ENCODE measurements around the gene PHF23. TPM values are rescaled to one million over a fixed set of nuclear protein-coding genes. Genes with fewer than 3 reads are reported as not detected.
"Not testable (repeated sequence)": the region's sequence is repeated elsewhere in the genome, so short reads cannot be mapped to it uniquely, and the experiment has no call there.

The PHF23 gene
- total RNA-seq, 1 donor from 2014 or later, result 34.6 TPM

DNA sequence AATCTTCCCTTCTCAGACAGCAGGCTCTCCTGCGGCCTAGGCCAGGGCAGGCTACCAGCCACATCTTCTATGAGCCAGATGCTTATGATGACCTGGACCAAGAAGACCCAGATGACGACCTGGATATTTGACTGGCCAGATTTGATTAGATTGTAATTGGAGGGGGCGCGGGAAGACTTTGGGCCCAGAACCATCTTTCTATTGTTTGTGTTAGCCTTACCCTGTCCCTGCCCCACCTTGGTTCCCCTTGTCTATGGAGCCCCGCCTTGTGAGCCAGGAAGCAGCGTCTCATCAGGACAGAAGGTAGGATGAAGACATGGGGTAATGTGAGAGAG lies 20.3 kb upstream of the PHF23 start:
- DNase-seq (ENCODE audit: low spot score in 2 of 2), result no peak
- no peak for FAIRE-seq

DNA sequence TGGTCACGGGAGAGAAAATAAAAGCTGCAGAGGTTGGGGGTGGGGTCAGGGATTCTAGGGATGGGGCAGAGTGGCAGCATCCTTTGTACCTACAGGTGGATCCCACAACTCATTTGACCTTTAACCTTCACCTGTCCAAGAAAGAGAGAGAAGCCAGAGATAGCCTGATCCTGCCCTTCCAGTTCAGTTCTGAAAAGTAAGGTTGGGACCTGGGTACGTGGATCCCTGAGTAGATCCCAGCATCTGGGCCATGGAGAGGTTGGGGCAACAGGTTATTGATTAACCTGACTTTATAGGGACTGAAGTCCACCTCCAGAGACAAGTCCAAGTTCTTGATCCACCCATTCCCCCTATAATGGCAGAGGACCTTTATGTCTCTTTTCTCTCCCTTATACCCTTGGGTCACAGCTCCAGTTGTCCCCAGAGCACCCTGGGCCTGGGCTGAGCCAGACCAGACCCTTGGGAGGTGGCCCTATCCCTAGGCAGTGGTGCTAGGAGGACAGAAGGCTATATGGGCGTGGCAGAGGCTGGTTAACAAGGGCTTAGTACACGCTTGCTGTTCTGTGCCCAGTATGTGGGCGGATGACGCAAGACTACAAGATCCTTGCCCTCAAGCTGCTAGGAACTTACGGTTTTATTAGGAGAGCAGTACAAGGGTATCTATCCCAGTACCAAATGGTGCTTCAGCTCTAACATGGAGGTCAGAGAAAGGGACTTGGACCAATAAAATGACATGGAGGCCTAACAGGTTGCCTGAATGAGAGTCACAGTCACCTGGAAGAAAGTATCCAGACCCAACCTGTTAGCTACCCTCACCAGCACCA lies 19.7 kb upstream of the PHF23 start:
- FAIRE-seq, result no peak

DNA sequence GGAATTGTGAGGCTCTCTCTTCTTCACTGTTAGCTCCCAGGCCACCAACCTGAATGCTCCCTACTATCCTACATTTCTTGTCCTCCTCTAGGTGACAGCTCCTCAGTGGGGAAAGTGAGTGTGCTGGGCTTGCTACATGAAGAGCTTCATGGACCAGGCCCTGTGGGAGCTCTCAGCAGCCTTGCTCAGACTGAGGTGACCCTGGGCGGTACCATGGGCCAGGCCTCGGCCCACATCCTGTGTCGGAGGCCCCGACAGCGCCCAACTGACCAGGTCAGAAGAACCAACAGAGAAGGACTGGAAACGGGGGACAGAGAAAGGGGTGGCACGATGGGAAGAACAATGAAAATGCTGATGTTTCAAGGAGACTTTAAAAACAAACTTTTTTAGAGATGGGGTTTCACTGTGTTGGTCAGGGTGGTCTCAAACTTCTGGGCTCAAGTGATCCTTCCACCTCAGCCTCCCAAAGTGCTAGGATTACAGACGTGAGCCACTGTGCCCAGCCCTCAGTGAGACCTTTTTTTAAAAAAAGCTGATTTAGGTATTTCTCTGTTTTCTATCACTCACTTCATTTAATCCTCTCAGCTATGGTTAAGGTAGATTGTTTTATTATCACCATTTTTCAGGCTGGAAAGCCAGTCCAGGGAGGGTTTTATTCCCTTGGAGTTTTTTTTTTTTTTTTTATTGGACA lies 17.7 kb upstream of the PHF23 start:
- no peak for FAIRE-seq

More for the DNA sequence above, 19.7 kb upstream of the PHF23 start:
- no peak for DNase-seq (ENCODE audit: low spot score in 2 of 2)

GRCh38 chr17:7254511-7254910 lies 15.3 kb upstream of the PHF23 start:
- peak in 1 of 2 donors; percentile 6 for DNase-seq (ENCODE audit: low spot score in 2 of 2)
- no peak for FAIRE-seq

More for the DNA sequence above, 17.7 kb upstream of the PHF23 start:
- DNase-seq (ENCODE audit: low spot score in 2 of 2), result no peak

DNA sequence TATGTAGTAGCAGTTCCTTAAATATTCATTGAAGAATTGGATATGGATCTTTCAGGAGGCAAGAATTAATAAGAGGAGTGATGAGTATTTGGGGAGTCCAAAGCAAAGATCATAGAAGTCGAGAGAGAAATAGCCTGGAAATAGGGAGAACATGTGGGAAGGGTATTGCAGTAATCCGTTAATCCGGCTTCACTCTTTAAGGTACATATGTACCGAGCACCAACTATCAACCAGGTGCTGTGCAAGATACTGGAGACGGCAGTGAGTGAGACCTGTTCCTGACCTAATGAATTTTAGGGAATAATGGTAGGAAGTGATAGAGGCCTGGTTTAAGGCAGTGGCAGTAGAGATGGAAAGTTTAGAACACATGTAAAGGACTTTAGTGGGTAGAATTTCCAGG lies 13.8 kb upstream of the PHF23 start:
- DNase-seq (ENCODE audit: low spot score in 2 of 2) (no peak), FAIRE-seq (no peak)

DNA sequence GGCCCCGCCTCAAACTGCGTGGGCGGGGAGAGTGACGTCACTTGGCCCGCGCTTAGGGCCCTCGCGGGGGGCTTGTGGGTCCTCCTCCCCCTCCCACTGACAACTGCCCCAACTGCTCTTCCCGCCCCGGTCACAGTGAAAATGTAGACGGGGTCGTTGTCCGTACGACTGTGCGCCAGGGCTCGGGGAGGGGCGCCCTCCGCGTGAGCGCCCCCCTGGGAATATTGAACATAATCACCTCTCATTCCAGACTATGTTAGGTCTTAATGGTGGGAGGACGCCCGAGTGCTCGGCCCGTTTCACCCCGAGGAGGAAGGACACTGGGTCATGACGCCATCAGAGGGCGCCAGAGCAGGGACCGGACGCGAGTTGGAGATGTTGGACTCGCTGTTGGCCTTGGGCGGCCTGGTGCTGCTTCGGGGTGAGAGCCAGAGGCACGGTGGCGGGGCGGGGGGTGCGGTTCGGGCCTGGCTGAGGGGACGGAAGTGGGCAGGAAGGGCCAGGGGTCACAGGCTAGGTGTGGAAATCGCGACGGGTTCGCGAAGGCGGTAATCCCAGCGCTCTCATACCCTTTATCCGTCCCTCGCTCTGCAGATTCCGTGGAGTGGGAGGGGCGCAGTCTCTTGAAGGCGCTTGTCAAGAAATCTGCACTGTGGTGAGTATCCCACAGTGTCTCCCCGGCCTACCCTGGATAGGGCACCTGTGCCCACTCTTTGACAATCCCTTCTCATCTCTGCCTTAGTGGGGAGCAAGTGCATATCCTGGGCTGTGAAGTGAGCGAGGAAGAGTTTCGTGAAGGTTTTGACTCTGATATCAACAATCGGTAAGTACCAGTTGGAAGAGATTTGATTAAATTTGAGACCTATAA lies 13.2 kb upstream of the PHF23 start, which contains the start of gene ELP5:
TSS of gene ELP5 (plus strand) at position 40 of the 868 bp plus-strand sequence. CDS start at position 376, 336 bp downstream.
- no peak for FAIRE-seq

GRCh38 chr17:7251661-7252175 lies 12.5 kb upstream of the PHF23 start, which contains the start of gene CTDNEP1:
CTDNEP1 (minus strand) TSS chr17:7251734; CDS start chr17:7251296, 438 bp downstream.
- peak; percentile 97 to 98 for DNase-seq (ENCODE audit: low spot score in 2 of 2)
- peak; percentile 47 for FAIRE-seq

More for the DNA sequence above, 13.2 kb upstream of the PHF23 start, which contains the start of gene ELP5:
- peak; percentile 82 to 90 for DNase-seq (ENCODE audit: low spot score in 2 of 2)

DNA sequence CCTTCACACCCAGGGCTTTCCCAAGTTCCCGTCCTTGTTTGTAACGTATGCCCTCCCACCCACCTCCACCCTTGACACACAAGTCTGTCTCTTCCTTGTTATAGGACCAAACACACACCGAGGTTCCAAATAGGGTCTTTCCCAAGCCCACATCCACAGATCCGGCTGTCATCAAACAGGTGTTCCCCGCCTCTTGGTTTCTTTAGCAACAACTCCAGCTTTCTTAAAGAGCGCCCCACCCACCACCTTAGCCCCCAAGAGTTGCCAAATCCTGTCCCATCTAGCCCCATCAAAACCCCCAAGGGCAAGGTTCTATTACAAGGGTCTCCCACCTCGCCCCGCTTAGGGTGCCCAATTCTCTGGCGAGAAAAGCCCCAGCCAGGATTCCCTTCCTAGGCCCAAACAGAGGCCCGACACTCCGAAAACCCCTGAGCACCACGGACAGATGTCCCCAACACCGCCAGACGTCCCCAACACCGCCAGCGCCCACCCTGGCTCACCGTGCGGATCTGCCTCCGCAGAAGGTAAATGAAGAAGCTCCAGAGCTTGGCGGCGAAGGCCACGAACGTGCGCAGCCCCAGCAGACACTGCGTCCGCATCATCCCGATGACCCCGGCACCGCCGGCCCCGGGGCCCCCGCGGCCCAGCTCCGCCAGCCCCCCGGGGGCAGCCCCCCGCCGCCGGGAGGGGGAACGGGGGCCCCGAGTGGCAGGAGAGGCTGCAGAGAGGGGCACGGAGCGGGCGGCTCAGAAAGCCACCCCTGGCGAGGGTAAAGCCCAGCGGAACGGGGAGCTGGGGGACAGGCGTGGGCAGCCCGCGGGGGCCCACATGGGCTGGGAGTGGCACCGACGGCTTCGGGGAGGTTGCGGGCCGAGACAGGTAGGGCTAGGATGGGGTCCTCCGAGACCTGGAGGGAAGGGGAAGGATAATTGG lies 11.7 kb upstream of the PHF23 start:
- DNase-seq (ENCODE audit: low spot score in 2 of 2) (no peak), FAIRE-seq (no peak)

DNA sequence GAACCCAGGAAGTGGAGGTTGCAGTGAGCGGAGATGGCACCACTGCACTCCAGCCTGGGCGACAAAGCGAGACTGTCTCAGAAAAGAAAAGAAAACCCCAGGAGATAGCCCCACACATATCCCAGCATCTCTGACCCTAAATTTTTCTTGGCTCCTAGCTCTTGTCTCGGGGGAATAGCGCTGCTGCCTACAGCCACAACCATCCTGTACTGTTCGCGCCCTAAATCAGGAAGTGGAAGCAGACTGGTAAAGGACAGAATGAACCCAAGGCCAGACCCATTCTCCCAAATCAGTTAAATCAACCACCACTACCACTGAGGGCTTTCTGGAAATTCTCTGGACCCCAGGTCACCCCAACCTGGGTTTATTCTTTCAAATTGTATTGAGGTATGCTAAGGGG lies 10.6 kb upstream of the PHF23 start:
- FAIRE-seq (no peak), DNase-seq (ENCODE audit: low spot score in 2 of 2) (no peak)

GRCh38 chr17:7249214-7249613 lies 10.0 kb upstream of the PHF23 start:
- DNase-seq (ENCODE audit: low spot score in 2 of 2) (no peak), FAIRE-seq (no peak)

DNA sequence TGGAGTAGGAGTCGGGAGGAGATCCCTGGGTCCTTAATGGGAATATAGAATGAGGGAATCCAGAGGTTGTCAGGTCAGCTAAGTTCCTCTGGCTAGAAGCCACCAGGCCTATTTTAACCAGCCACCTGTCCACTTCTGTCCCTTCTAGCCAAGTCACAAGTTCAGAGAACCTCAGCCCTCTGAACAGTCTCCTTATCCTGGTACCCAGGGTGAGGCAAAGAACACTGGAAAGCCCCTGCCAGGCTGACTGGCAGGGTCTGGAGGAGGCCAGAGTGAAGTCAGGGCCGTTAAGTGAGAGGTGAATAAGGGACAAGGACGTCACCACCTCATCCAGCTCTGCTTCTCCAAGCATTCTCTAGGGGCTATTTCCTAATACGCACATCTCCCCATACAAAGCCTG lies 9.5 kb upstream of the PHF23 start:
- DNase-seq (ENCODE audit: low spot score in 2 of 2), result no peak
- FAIRE-seq, result no peak

- DNase-seq (ENCODE audit: low spot score in 2 of 2), result no peak
- no peak for FAIRE-seq
Measured at GRCh38 chr17:7246779-7247178, 7.5 kb upstream of the PHF23 start.

- FAIRE-seq; DNase-seq (ENCODE audit: low spot score in 2 of 2): not testable (repeated sequence)
Measured at GRCh38 chr17:7243838-7244237, 4.6 kb upstream of the PHF23 start.

DNA sequence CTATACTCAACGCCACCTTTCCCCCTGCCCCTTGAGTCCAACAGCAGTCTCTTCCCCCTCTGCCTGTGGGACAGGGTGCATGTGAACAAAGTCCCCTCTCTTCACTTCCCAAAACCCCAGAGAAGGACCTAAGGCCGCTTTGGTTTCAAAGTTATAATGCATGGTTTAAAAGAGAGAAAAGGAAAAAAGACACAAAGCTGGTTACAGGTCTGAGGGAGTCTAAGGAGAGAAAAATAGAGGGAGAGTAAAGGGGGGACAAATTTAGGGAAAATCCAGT lies 4.1 kb upstream of the PHF23 start:
- DNase-seq (ENCODE audit: low spot score in 2 of 2) (no peak), FAIRE-seq (no peak)

DNA sequence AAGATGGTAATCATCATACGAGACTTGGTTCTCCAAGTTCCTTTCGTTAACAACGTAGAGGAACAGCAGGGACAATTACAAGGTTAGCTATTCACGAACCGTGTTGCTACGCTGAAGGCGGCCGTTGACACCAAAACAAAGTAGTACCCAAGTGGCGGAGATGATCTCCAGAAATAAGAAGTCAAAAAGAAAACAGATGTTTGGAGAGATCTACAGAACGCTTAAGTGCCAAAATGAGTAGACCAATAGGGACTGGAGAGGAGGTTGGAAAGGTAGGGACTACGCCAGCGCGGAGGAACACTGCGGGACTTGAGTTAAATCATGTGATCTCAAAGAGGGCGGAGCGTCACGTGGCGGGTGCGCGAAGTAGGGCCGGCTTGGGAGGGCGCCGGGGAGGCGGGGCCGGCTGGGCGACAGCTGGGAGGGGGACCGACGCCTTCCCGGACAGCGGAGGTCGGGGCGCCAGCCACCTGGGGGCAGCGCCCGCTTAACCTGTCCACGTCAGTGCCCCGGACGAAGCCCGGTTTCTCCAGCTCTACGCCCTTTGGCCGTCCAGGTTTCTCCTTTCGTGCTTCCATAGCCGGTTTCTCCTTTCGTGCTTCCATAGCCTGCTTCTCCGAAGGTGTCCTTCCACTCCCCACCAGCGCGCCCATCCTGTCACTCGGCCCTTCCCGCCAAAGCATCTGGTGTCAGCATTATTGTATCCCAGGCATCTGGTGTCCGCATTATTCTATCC lies 3.6 kb upstream of the PHF23 start:
- peak; percentile 91 to 93 for DNase-seq (ENCODE audit: low spot score in 2 of 2)
- no peak for FAIRE-seq

DNA sequence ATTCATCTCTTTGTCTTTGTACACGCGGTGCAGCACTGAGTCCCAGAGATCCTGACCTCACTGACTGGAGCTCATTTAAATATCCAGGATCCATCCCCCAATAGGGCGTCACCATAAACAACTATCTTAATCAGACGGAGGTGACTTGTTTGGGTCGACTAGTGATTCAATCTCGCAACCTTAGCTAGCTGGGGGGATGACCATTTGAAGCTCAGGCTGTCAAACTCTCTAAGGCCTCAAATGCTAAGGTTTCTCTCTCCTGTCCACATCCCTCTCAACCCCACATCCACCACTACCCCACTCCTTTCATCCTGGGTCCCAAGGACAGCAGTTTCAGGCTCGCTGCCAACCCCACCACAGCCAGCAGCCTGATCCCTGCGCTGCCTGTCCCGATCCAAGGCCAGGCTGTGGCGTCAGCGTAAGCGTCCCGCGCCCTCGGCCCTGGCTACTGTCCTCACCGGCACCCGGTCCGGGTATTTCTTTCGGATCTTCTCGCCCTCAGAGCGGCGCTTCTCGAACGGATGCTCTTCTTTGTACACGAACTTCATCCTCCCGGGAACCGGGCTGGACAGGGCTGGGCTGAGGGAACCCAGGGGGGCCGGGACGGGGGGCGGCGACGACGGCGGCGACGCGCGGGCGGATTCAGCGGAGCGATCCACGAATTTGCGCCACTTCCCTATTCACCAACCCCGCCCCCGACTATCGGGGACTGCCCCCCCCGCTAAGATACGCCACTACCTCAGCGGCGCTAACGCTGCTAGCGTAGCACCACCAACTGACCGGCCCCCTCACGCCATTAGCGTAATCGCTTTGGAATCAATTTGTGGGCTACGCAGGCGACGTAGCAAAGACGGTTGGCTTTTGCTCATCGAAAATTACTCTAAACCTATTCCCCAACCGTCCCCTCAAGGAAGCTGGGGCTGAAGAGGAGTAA lies 2.8 kb upstream of the PHF23 start, which contains the start of gene GABARAP:
TSS of gene GABARAP (minus strand) at position 667 of the 934 bp plus-strand sequence. CDS start at position 548, 119 bp downstream.
- DNase-seq (ENCODE audit: low spot score in 2 of 2) (peak; percentile 81 to 88), FAIRE-seq (no peak)

DNA sequence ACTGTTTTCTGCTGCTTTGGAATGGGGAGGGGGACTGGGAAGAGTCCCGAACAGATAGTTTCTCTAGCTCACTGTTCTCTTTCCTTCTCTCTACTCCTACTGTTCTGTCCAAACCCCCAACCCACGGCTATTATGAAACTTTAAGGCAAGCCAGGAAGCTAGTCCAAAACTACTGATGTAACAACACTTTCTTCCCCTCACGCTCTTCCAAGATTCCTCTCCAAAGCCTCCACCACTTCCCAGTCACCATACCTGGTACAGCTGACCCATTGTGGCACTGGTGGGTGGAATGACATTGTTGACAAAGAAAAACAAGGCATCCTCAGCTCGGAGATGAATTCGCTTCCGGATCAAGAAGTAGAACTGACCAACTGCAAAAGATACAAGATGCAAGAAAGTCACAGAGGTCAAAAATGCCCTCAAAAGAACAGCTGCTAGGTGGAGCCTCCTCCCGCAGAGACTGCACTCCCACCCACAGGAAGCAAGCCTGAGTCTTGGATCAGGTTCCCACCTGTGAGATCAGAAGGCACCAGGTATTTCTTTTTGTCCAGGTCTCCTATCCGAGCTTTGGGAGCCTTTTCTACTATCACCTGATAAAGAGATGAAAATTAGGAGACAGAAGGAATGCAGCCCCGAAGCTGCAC lies 2.0 kb upstream of the PHF23 start:
- no peak for FAIRE-seq
- DNase-seq (ENCODE audit: low spot score in 2 of 2), result no peak
